Non-pigmented ciliary epithelial cell (primary cell): Measurements from ENCODE around the gene LRRC70.

Source experiments
- DNase-seq: peaks from one replicate; pipeline ENCODE4 v3.0.0-alpha.2; 2010; ENCODE audit warnings: low read depth

Gene LRRC70

DNA sequence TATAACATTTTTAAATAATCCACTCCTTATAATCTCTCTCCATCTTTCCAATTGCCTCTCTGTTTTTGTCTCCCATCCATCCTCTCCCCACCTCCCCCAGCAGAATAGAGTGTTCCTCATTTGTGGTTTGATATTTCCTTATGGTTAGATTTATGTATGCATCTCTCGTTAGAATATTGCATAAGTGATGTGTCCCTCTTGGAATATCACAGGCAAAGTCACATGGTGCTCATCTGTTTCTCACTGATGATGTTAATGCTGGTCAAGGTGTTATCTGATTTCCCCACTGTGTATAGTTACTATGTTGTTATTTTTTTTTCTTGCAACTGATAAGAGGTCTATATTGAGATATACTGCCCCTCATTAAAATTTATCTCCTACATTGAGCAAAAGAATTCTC, 3.1 kb upstream of the LRRC70 start:
- no peak for DNase-seq

DNA sequence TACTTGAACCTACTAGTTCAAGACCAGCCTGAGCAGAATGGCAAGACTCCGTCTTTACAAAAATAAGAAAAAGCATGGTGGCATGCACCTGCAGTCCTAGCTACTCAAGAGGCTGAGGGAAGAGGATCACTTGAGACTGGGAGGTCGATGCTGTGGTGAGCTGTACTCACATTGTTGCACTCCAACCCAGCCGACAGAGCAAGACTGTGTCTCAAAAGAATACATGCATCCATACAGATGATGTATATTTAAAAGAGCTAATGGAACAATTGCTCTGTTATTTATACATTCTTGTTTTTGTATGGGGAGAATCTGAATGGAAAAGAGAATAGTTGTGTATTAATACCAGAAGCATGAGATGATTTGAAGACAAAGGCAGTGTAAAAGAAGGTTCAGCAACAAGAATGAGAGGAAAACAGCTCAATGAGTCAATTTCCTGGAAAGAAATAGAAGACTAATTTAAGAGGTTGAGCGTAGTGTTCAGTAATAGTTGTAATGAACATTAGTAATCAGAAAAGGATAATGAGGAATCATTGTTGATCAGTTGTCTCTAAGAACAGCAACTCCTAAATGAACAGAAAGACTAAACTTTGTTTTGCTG, 1.9 kb upstream of the LRRC70 start:
- no peak for DNase-seq

DNA sequence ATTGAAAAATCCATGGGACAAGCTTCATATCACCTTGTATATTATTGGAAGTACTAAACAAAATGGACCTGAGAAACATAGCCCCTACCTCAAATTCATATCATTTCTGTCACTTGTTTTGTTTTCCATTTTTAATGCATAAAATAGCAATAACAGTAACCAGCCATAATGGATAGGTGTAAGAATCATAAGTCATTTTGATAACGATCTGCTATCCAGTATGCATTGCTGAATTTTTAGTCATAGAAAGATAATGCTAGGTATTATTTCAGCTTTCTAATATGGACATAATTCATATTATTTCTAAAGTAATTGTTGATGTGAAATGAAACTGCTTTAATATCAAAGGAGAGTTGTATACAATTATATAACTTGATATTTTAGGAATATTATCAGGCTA, 1.1 kb upstream of the LRRC70 start:
- no peak for DNase-seq

DNA sequence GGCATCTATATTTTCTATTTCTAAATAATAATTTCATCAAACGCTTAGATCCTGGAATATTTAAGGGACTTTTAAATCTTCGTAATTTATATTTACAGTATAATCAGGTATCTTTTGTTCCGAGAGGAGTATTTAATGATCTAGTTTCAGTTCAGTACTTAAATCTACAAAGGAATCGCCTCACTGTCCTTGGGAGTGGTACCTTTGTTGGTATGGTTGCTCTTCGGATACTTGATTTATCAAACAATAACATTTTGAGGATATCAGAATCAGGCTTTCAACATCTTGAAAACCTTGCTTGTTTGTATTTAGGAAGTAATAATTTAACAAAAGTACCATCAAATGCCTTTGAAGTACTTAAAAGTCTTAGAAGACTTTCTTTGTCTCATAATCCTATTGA, 1.1 kb downstream of the LRRC70 start:
- no peak for DNase-seq

GRCh38 chr5:62581836-62582597, 3.4 kb downstream of the LRRC70 start:
- DNase-seq: no peak

DNA sequence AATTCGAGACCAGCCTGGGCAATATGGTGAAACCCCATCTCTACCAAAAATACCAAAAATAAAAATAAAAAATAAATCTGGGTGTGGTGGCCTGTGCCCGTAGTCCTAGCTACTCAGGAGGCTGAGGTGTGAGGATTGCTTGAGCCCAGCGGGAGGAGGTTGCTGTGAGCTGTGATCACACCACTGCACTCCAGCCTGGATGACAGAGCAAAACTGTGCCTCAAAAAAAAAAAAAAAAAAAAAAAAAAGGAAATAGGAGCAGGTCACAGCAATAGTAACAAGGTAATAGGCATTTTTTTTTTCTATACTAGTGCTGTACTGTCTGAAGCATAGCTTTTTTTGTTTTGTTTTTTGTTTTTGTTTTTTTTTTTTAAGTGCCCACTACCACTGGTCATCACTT, 5.8 kb downstream of the LRRC70 start:
- no peak for DNase-seq

DNA sequence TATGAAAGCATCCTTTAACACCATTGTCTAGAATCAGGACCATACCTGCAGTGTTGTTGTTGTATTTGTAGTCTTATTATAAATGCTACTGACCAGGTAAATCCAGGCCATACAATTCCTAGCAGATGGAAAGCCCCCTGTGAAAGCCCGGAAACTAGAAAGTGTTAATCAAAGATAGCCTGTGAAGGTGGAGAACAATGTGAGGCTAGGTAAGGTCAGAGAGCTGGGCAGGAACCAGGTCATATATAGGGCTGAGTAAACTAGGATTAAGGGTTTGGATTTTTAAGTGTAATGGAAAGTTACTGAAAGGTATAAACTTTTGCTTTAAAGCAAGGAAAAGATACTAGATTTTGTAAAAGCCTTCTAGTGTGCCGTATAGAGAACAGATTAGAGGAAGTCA, 6.7 kb downstream of the LRRC70 start:
- DNase-seq: no peak

DNA sequence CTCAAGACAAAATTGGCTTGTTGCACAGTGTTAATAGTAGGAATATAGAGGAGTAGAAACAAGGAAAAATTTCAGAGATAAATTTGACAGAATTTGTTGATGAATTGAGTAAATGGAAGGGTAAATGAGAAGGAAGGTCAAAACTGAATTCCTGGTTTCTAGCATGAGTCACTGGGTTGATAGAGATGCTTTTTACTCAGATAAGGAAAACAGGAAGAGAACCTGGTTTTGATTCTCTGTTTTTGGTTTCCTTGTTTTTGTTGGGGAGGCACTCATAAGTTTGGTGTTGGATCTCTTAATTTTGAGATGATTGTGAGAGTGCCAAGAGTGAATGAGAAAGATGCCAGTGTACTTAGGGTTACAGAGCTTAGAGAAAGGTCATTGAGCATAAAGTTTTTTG, 7.1 kb downstream of the LRRC70 start:
- no peak for DNase-seq

DNA sequence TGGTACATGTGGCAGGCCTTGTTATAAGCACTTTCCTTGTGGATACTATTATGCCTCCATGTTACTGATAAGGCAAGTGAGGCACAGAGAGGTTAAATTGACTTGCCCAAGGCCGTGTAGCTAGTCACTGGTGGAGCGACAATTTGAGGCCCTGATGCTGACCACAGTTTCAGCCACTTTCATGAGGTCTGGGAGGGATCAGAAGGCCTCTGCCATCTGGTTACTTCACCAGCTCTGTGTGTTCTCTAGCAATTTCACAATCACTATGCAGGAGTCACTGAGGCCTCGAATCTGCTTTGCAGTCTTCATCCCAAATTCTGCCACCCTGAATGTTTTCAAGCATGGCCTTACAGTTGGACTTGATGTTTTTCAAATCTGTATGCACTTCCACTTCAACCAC, 9.1 kb downstream of the LRRC70 start:
- no peak for DNase-seq

DNA sequence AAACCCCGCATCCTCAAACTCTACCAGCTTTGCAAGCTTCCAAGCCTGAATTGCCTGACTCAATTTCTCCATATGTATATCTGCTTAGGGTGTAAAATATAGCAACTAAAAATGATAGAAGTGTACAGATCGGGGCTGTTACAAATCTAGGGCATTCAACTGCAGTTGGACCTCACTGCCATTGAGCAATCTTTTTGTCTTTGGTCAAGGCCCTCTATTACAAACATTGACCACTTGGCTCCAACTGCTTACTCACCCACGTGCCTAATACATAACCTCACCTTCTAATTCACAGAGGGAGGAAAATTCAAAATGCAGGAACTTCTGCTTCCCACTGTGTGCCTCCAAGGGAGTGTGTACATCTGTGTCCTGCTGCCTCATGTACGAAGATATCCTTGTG, 10.0 kb downstream of the LRRC70 start:
- no peak for DNase-seq

- DNase-seq: no peak
These were observed 10.9 kb downstream of the LRRC70 start for GRCh38 chr5:62589504-62589903.

- DNase-seq: no peak
These were observed 11.8 kb downstream of the LRRC70 start for GRCh38 chr5:62590387-62590786.

GRCh38 chr5:62592558-62592957, 13.9 kb downstream of the LRRC70 start:
- DNase-seq: no peak

GRCh38 chr5:62593331-62593730, 14.7 kb downstream of the LRRC70 start:
- DNase-seq: no peak

- DNase-seq: no peak
These were observed 15.9 kb downstream of the LRRC70 start for GRCh38 chr5:62594364-62594984.

GRCh38 chr5:62596096-62596495, 17.5 kb downstream of the LRRC70 start:
- DNase-seq: no peak

DNA sequence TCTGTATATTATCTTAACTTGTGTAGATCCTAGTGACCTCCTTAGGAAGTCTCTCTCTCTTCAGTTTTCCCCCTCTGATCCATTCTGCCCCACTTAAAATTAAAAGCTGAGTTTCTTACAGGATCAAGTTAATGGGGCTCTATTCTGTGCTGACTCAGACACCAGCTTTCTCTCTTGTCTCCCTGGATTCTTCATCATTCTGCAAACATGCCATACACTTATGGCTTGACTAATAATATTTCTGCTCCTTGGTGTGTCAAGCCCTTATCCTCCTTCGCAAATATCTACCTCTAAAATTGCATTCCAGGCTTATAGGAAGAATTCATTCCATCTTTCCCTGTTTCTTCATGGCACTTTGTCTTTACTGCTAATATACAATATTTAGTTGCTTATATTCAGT, 18.1 kb downstream of the LRRC70 start:
- no peak for DNase-seq

- DNase-seq: no peak
These were observed 18.7 kb downstream of the LRRC70 start for GRCh38 chr5:62597314-62597713.

GRCh38 chr5:62600560-62601252, 22.1 kb downstream of the LRRC70 start:
- DNase-seq: no peak

DNA sequence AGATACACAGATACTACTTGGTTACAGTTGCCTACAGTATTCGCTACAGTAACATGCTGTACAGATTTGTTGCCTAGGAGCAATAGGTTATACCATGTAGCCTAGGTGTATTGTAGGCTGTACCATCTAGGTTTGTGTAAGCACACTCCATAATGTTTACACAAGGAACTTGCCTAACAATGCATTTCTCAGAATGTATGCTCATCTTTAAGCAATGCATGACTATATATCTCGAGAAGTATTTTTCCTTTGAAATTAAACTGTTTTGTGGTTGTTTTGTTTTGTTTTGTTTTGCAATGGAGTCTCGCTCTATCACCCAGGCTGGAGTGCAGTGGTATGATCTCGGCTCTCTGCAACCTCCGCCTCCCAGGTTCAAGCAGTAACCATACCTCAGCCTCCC, 25.3 kb downstream of the LRRC70 start:
- no peak for DNase-seq

GRCh38 chr5:62605638-62606037, 27.0 kb downstream of the LRRC70 start:
- no peak for DNase-seq

GRCh38 chr5:62606878-62607277, 28.3 kb downstream of the LRRC70 start:
- DNase-seq: no peak

DNA sequence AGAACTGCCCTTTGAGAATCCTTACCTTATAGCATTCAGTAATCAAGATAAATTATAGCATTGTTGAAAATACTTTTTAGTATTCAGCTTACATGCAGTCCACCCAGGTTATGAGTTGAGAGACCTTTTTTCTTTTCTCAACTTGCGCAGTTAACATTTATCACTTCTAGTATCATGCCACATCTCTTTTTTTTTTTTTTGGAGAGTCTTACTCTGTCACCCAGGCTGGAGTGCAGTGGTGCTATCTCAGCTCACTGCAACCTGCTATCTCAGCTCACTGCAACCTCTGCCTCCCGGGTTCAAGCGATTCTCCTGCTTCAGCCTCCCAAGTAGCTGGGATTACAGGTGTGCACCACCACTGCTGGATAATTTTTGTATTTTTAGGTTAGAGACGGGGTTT, 29.0 kb downstream of the LRRC70 start:
- DNase-seq: no peak
